B cell (primary cell): ENCODE measurements around the gene NOP53. TPM values are rescaled to one million over a fixed set of nuclear protein-coding genes. Genes with fewer than 3 reads are reported as not detected.
"Not testable (repeated sequence)": the region's sequence is repeated elsewhere in the genome, so short reads cannot be mapped to it uniquely, and the experiment has no call there.

Source experiments
- ATAC-seq: fragments of 200-7000 bp; cut with Tn5 transposase; one replicate; pipeline ENCODE4 v1.10.0; 2021; ENCODE audit warnings: low read depth, mild to moderate bottlenecking, moderate number of reproducible peaks, moderate library complexity
- CTCF ChIA-PET: fragments of 350-600 bp; sonication (Branson Sonifier 250); formaldehyde crosslinking; loops from one replicate; lab custom pipeline; 2021; ENCODE audit warnings: antibody characterized with exemption, inconsistent platforms; lab: Charles Lee
- POLR2A ChIA-PET: fragments of 350-600 bp; sonication (Branson Sonifier 250); formaldehyde crosslinking; loops from one replicate; lab custom pipeline; 2021; ENCODE audit warnings: antibody characterized with exemption; lab: Charles Lee
- DNase-seq: peaks from one replicate; pipeline ENCODE4 v3.0.0; 2013
- H2AFZ ChIP-seq: 2 replicates; pipeline ENCODE4 v1.6.1; 2012; ENCODE audit warnings: mild to moderate bottlenecking, low read depth, low read length; ENCODE audit not compliant: insufficient read depth, poor library complexity, severe bottlenecking
- H3K27ac ChIP-seq, 2 donors: 1 replicate in 1 of 2; 2 replicates in 1 of 2; pipeline ENCODE4 v1.5.1; 2012 to 2013; ENCODE audit warnings: low read length in 2 of 2, mild to moderate bottlenecking in 2 of 2, moderate library complexity in 1 of 2
- H3K27me3 ChIP-seq, 4 experiments: fragments of 200-600 bp in 1 of 4; sonication (generic) in 1 of 4; replicated peaks in 1 of 4; 1 replicate in 2 of 4; 2 replicates in 2 of 4; pipeline versions ENCODE4 v1.6.1 to v1.7.0; 2013 to 2016; ENCODE audit warnings: low read length in 3 of 4, mild to moderate bottlenecking in 2 of 4, mixed read lengths in 1 of 4, moderate library complexity in 1 of 4; ENCODE audit not compliant: insufficient read depth in 4 of 4, control insufficient read depth in 3 of 4; ENCODE audit errors: control extremely low read depth in 1 of 4
- H3K36me3 ChIP-seq, 2 experiments: replicated peaks in 1 of 2; 1 replicate in 1 of 2; 2 replicates in 1 of 2; pipeline versions ENCODE4 v1.6.1 to v1.7.1; 2013; ENCODE audit warnings: low read length in 1 of 2; ENCODE audit not compliant: insufficient read depth in 2 of 2, control insufficient read depth in 1 of 2; ENCODE audit errors: control extremely low read depth in 1 of 2, extremely low read depth in 1 of 2
- H3K4me1 ChIP-seq, 2 donors: fragments of 200-600 bp in 1 of 2; sonication (generic) in 1 of 2; 1 replicate in 1 of 2; 2 replicates in 1 of 2; pipeline versions ENCODE4 v1.5.1 to v1.6.1; 2013 to 2017; ENCODE audit warnings: low read length in 2 of 2; ENCODE audit not compliant: control insufficient read depth in 2 of 2, insufficient read depth in 2 of 2
- H3K4me2 ChIP-seq: replicated peaks from 2 replicates; pipeline ENCODE3; 2012; ENCODE audit warnings: mild to moderate bottlenecking, low read depth, low read length; ENCODE audit not compliant: poor library complexity, severe bottlenecking
- H3K4me3 ChIP-seq, 5 experiments: fragments of 200-600 bp in 1 of 5; sonication (generic) in 1 of 5; 1 replicate in 3 of 5; 2 replicates in 2 of 5; pipeline versions ENCODE4 v1.5.1 to v1.7.0; 2011 to 2016; ENCODE audit warnings: low read length in 4 of 5, mild to moderate bottlenecking in 4 of 5, low read depth in 2 of 5, control low read depth in 1 of 5, moderate library complexity in 1 of 5; ENCODE audit not compliant: insufficient read depth in 1 of 5; ENCODE audit errors: control extremely low read depth in 1 of 5, extremely low read depth in 1 of 5
- H3K79me2 ChIP-seq: fragments of 200-600 bp; sonication (generic); one replicate; pipeline ENCODE4 v1.6.0; 2016; ENCODE audit warnings: low read length; ENCODE audit not compliant: control insufficient read depth, insufficient read depth
- H3K9ac ChIP-seq: fragments of 200-600 bp; sonication (generic); 2 replicates; pipeline ENCODE4 v1.6.1; 2017; ENCODE audit warnings: mild to moderate bottlenecking, low read length, moderate library complexity
- H3K9me3 ChIP-seq, 3 donors: one replicate each; pipeline versions ENCODE4 v1.6.1 to v1.7.1; 2013; ENCODE audit warnings: low read length in 2 of 3; ENCODE audit not compliant: control insufficient read depth in 2 of 3, insufficient read depth in 1 of 3; ENCODE audit errors: control extremely low read depth in 1 of 3
- H4K20me1 ChIP-seq: 2 replicates; pipeline ENCODE4 v1.6.0; 2012; ENCODE audit warnings: mild to moderate bottlenecking, low read length; ENCODE audit not compliant: insufficient read depth, control insufficient read depth, poor library complexity, severe bottlenecking
- H3K27ac Mint-ChIP-seq: one replicate; pipeline ENCODE4 v1.8.0; 2021; ENCODE audit warnings: mixed read lengths
- H3K27me3 Mint-ChIP-seq: one replicate; pipeline ENCODE4 v1.8.0; 2021; ENCODE audit warnings: mixed read lengths
- H3K4me1 Mint-ChIP-seq: one replicate; pipeline ENCODE4 v1.8.0; 2021; ENCODE audit warnings: mixed read lengths
- H3K4me3 Mint-ChIP-seq: one replicate; pipeline ENCODE4 v1.8.0; 2021; ENCODE audit warnings: mixed read lengths
- H3K9me3 Mint-ChIP-seq: one replicate; pipeline ENCODE4 v1.8.0; 2022; ENCODE audit warnings: mixed read lengths; ENCODE audit not compliant: insufficient read depth
- EZH2 ChIP-seq: IDR thresholded peaks from 2 replicates; pipeline ENCODE4 v1.6.1; 2012; ENCODE audit warnings: borderline replicate concordance, low read depth, mild to moderate bottlenecking, moderate library complexity, low read length; ENCODE audit not compliant: insufficient read depth, poor library complexity, severe bottlenecking
- WGBS: methylation state at CpG from one replicate; pipeline ENCODE4 v1.1.5; 2013; ENCODE audit warnings: missing lambda C conversion rate; ENCODE audit not compliant: insufficient coverage; 5-methylcytosine and 5-hydroxymethylcytosine counted together
- intact Hi-C: fragments of 100-400 bp; cut with micrococcal nuclease; formaldehyde crosslinking; loops from one replicate; pipeline ENCODE4 v1.10.0; 2022
- polyA plus RNA-seq: library from polyadenylated mRNA; depleted of rRNA; stranded (reverse); fragments of >200 nt; gene quantifications from 2 replicates; pipeline ENCODE4 v1.2.3, GENCODE V29; 2012
- total RNA-seq, 2 donors: library from RNA; stranded (reverse); fragments of 120-200 nt in 1 of 2; gene quantifications; 1 replicate in 1 of 2; 2 replicates in 1 of 2; pipeline versions ENCODE4 v1.2.3 to v1.2.4, GENCODE V29; 2013 to 2022
- TF ChIP-seq, protein P1 (sequence below): fragments of 200-600 bp; IDR thresholded peaks from one replicate; pipeline ENCODE4 v1.8.0; 2022; ENCODE audit warnings: antibody characterized with exemption, mild to moderate bottlenecking

The NOP53 gene
- total and polyA plus RNA-seq, 2 donors (not counting 1 experiment from before 2014, with no cell fraction given) = 526 to 978 TPM

DNA sequence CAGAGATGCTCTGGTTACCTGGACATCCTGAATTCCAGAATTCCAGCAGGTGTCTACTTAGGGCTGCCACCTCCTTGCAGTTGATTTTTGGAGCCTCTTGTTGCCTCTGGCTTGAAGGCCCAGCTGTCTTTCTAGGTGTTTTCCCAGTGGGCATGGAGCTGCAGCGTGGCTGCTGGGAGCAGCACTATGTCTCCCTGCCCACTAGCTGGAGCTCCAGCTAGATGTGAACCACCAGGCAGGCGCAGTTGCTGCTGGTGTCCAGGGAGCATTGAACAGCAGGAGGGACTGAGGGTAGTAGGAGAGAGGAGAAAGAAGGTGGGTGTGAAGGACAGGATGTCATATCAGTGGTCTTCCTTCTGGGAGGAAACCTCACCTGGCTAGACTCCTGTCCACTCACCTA, 23.3 kb downstream of the NOP53 start:
- Histone ChIP-seq H3K4me2 (no peak overlapping the region), H3K27ac (no peak overlapping the region), H4K20me1 (no peaks in the 10 kb centered on the region), H3K9ac (no peak overlapping the region), H2AFZ (no peak overlapping the region), H3K79me2 (no peaks in the 10 kb centered on the region), H3K36me3 (no peaks in the 10 kb centered on the region), H3K9me3 (no peaks in the 10 kb centered on the region), H3K4me3 (no peak overlapping the region), H3K4me1 (no peaks in the 10 kb centered on the region), H3K27me3 (no peaks in the 10 kb centered on the region)
- Mint-ChIP-seq H3K4me3 (no peak overlapping the region), H3K9me3 (no peaks in the 10 kb centered on the region), H3K27me3 (no peaks in the 10 kb centered on the region), H3K27ac (no peak overlapping the region), H3K4me1 (no peaks in the 10 kb centered on the region)
- CTCF ChIA-PET = interaction anchor here (0.8 to 5.8 kb wide), 2 partner anchors 11 to 21 kb away, joined by 3 to 43 read pairs; no protein-coding TSS in a partner anchor
- no peak for DNase-seq
- 91% methylated on average over 2 of the region's 2 CpGs for WGBS
- POLR2A ChIA-PET = no interaction called here
- TF ChIP-seq, protein P1, sequence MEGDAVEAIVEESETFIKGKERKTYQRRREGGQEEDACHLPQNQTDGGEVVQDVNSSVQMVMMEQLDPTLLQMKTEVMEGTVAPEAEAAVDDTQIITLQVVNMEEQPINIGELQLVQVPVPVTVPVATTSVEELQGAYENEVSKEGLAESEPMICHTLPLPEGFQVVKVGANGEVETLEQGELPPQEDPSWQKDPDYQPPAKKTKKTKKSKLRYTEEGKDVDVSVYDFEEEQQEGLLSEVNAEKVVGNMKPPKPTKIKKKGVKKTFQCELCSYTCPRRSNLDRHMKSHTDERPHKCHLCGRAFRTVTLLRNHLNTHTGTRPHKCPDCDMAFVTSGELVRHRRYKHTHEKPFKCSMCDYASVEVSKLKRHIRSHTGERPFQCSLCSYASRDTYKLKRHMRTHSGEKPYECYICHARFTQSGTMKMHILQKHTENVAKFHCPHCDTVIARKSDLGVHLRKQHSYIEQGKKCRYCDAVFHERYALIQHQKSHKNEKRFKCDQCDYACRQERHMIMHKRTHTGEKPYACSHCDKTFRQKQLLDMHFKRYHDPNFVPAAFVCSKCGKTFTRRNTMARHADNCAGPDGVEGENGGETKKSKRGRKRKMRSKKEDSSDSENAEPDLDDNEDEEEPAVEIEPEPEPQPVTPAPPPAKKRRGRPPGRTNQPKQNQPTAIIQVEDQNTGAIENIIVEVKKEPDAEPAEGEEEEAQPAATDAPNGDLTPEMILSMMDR = no peak
- no peak for TF ChIP-seq EZH2
- no peak for ATAC-seq
- intact Hi-C loops = no loop called here

DNA sequence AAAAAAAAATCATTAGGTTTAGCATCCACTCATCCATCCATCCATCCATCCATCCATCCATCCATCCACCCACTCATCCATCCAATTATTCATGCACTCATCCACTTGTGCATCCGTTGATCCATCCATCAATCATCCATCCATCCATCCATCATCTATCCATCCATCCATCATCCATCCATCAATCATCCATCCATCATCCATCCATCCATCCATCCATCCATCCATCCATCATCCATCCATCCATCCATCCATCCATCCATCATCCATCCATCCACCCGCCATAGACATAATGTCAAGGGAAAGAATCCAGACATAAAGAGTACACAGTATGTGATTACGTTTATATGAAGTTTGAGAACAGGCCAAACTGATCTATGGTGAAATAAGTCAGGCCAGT, 24.2 kb downstream of the NOP53 start:
- H3K4me3 Mint-ChIP-seq = no peak overlapping the region
- H3K4me2 ChIP-seq = no peak overlapping the region
- no peaks in the 10 kb centered on the region for H3K9me3 Mint-ChIP-seq
- ChIA-PET POLR2A (no interaction called here), CTCF (interaction anchor here (5.8 kb wide), 1 partner anchor 20 kb away, joined by 43 read pairs; no protein-coding TSS in a partner anchor)
- no peak overlapping the region for H2AFZ ChIP-seq
- H3K79me2 ChIP-seq = no peaks in the 10 kb centered on the region
- no peaks in the 10 kb centered on the region for H3K4me1 Mint-ChIP-seq
- H3K27ac Mint-ChIP-seq = no peak overlapping the region
- H3K9me3 ChIP-seq = no peaks in the 10 kb centered on the region
- WGBS = 100% methylated on average over 2 of the region's 3 CpGs
- no peak overlapping the region for H3K27ac ChIP-seq
- intact Hi-C loops = no loop called here
- no peaks in the 10 kb centered on the region for H3K27me3 Mint-ChIP-seq
- H3K4me3 ChIP-seq = no peak overlapping the region
- no peak overlapping the region for H3K9ac ChIP-seq
- no peaks in the 10 kb centered on the region for H3K27me3 ChIP-seq
- ATAC-seq (no peak), DNase-seq (no peak)
- H3K4me1 ChIP-seq = no peaks in the 10 kb centered on the region
- no peaks in the 10 kb centered on the region for H4K20me1 ChIP-seq
- no peak for TF ChIP-seq EZH2
- TF ChIP-seq, protein P1 = no peak
- no peaks in the 10 kb centered on the region for H3K36me3 ChIP-seq

DNA sequence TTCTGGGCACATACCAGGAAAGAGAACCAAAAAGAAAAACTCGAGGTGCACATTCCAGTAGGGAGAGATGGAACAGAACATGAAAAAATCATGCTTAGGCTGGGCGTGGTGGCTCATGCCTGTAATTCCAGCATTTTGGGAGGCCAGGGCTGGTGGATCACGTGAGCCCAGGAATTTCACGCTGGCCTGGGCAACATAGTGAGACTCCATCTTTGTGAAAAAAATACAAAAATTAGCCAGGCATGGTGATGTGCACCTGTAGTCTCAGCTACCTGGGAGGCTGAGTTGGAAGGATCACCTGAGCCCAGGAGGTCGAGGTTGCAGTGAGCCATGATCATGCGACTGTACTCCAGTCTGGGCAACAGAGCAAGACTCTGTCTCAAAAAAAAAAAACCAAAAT, 25.9 kb downstream of the NOP53 start:
- H3K4me1 Mint-ChIP-seq, H3K36me3 ChIP-seq, H3K4me1 ChIP-seq, H3K4me2 ChIP-seq, POLR2A ChIA-PET, intact Hi-C loops, H3K79me2 ChIP-seq, H3K4me3 ChIP-seq, ATAC-seq, DNase-seq, H2AFZ ChIP-seq, H3K27ac ChIP-seq, H3K9ac ChIP-seq, H3K9me3 ChIP-seq, H3K4me3 Mint-ChIP-seq, H3K9me3 Mint-ChIP-seq, H4K20me1 ChIP-seq, H3K27me3 ChIP-seq, H3K27ac Mint-ChIP-seq, H3K27me3 Mint-ChIP-seq: not testable (repeated sequence)
- WGBS = 96% methylated on average over 4 of the region's 6 CpGs
- CTCF ChIA-PET = interaction anchor here (0.7 kb wide), 1 partner anchor 19 kb away, joined by 5 read pairs; no protein-coding TSS in a partner anchor
